Neural progenitor cell (in vitro differentiated cells): ENCODE data around the gene FABP7.

Experiments used
- EZH2 ChIP-seq: fragments of 200-600 bp; sonication (generic); IDR thresholded peaks from 2 replicates; pipeline ENCODE4 v1.6.1; 2017; ENCODE audit warnings: antibody characterized with exemption, mild to moderate bottlenecking, moderate library complexity
- EZH2phosphoT487 ChIP-seq: fragments of 200-600 bp; sonication (generic); IDR thresholded peaks from 2 replicates; pipeline ENCODE4 v1.6.1; 2017; ENCODE audit warnings: antibody characterized with exemption
- TF ChIP-seq, protein P1 (sequence below): fragments of 200-600 bp; sonication (generic); IDR thresholded peaks from 2 replicates; pipeline ENCODE4 v1.5.1; 2017; ENCODE audit warnings: antibody characterized with exemption, mild to moderate bottlenecking

DNA sequence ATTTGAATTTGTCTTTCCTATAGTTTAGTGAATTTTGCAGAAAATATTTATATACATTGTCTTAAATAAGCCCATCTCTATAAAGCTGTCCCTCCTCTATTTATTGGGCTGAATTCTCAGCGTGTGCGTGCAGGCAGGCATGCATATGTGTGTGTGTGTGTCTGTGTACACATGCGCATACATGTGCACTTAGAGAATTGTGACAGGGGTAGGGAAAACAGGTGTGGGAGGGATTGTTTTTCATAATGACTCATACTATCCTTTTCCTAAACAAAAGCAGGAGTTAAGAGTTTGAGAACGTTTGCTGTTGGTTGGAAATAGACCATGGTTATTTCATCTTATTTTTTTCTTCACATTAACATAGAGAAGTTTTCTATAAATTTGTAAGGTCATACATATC lies 43.4 kb upstream of the FABP7 start:
- TF ChIP-seq, protein P1, sequence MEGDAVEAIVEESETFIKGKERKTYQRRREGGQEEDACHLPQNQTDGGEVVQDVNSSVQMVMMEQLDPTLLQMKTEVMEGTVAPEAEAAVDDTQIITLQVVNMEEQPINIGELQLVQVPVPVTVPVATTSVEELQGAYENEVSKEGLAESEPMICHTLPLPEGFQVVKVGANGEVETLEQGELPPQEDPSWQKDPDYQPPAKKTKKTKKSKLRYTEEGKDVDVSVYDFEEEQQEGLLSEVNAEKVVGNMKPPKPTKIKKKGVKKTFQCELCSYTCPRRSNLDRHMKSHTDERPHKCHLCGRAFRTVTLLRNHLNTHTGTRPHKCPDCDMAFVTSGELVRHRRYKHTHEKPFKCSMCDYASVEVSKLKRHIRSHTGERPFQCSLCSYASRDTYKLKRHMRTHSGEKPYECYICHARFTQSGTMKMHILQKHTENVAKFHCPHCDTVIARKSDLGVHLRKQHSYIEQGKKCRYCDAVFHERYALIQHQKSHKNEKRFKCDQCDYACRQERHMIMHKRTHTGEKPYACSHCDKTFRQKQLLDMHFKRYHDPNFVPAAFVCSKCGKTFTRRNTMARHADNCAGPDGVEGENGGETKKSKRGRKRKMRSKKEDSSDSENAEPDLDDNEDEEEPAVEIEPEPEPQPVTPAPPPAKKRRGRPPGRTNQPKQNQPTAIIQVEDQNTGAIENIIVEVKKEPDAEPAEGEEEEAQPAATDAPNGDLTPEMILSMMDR, result no peak
- no peak for TF ChIP-seq EZH2phosphoT487
- TF ChIP-seq EZH2, result no peak
